Heart left ventricle (tissue), 13 donors: ENCODE results near the gene TTPAL.

Experiments used
- POLR2A ChIP-seq, 2 donors: fragments of 450-650 bp; IDR thresholded peaks; one replicate each; pipeline ENCODE4 v1.6.1; 2017; ENCODE audit warnings: antibody characterized with exemption in 2 of 2, mild to moderate bottlenecking in 2 of 2, moderate library complexity in 2 of 2
- TF ChIP-seq, protein P1 (sequence below), 12 donors: fragments of 200-600 bp; sonication (generic) in 4 of 12; IDR thresholded peaks; one replicate each; pipeline versions ENCODE4 v1.5.0 to v1.8.0; 2018 to 2022; ENCODE audit warnings: antibody characterized with exemption in 12 of 12, mild to moderate bottlenecking in 5 of 12
- donor health status: ischemic (EF 13 %, LVEDD 7.1; RV severe dilation, severe dysfunction).
- donor health status: DM: no; HTN: yes; CAD: no.
- donor health status: DM: no; HTN: no; CAD: no.
- donor health status: ischemic (EF 25% LVEDD 6.9; RV normal size, moderate dysfunction).
- donor health status: ischemic (EF 25% LVEDD 5.7; RV mildly dilated, moderate dysfunction).
- donor health status: ischemic (EF 35%, LVEDD 5.7; RV mildly dilated, moderate dysfunction).
- donor health status: nonischemic (EF 11% LVEDD 7.7; RV severe dilation, severe dysfunction).
- donor health status: DM: yes; HTN: yes; CAD: no.
- donor health status: PGD.
- donor health status: ischemic (EF 29% LVEDD 5.4; RV normal size, mild dysfunction).
- donor health status: nonischemic (EF 23%, LVEDD 6.1; RV moderate dilation, normal function).

DNA sequence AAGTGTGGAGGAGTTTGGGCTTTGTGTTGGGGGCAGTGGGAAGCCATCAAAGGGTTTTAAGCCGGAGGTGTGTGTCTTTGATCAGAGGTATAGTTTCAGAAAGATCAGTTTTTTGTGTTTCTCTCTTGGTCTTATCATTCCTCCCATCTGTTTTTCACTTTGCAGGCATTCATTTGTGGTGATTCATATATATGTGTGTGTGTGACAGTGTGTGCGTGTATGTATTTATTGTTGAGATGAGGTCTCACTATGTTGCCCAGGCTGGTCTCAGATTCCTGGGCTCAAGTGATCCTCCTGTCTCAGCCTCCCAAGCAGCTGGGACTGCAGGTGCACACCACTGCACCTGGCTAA is 57.3 kb downstream of the TTPAL start:
- no peak for TF ChIP-seq POLR2A (IDR thresholded peaks at IDR 0.05)
- TF ChIP-seq, protein P1, sequence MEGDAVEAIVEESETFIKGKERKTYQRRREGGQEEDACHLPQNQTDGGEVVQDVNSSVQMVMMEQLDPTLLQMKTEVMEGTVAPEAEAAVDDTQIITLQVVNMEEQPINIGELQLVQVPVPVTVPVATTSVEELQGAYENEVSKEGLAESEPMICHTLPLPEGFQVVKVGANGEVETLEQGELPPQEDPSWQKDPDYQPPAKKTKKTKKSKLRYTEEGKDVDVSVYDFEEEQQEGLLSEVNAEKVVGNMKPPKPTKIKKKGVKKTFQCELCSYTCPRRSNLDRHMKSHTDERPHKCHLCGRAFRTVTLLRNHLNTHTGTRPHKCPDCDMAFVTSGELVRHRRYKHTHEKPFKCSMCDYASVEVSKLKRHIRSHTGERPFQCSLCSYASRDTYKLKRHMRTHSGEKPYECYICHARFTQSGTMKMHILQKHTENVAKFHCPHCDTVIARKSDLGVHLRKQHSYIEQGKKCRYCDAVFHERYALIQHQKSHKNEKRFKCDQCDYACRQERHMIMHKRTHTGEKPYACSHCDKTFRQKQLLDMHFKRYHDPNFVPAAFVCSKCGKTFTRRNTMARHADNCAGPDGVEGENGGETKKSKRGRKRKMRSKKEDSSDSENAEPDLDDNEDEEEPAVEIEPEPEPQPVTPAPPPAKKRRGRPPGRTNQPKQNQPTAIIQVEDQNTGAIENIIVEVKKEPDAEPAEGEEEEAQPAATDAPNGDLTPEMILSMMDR (IDR thresholded peaks at IDR 0.05) = no peak
